HG02973 (cell line): ENCODE measurements around the gene GRAMD1B.

Source experiments
- ATAC-seq: cut with Tn5 transposase; IDR thresholded peaks from one replicate; pipeline ENCODE4 v1.9.1; 2021; ENCODE audit warnings: moderate library complexity; ENCODE audit not compliant: unreplicated experiment

GRAMD1B gene

DNA sequence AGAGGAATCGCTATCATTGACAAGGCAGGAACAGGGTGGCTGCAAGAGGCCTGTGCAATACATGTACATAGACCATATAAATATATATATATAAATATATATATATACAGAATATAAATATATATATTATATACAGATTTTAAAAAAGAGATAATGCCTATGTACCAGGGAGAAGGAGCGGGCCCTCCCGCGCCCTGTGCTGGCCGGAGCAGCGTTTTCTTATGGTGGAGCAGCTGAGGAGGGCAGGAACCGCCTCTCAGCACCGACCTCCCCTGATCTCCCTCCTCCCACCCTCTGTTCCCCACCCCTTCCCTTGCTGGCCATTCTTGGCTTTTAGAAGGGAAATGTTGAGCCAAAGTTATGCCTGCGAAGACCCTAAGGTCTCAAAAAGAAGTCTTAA lies 192.5 kb downstream of the GRAMD1B start:
- ATAC-seq = no peak

DNA sequence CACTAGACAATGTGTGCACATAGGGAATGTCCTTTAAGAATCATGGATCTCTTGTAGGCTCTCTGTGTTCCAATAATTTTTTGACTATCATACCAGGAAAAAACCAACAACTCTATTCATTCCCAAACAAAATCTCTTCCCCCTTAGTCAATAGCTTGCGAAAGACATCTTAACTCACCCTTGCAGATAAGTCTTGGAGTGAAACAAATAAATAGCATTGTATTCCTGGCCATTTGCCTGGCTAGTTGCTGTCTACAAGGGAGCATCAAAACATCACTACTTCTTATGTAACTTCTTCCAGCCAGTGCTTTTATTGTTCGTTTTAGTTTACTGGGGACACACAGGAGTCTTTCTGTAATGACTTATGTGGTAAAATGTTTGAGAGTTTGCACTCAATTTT lies 194.9 kb downstream of the GRAMD1B start:
- no peak for ATAC-seq

DNA sequence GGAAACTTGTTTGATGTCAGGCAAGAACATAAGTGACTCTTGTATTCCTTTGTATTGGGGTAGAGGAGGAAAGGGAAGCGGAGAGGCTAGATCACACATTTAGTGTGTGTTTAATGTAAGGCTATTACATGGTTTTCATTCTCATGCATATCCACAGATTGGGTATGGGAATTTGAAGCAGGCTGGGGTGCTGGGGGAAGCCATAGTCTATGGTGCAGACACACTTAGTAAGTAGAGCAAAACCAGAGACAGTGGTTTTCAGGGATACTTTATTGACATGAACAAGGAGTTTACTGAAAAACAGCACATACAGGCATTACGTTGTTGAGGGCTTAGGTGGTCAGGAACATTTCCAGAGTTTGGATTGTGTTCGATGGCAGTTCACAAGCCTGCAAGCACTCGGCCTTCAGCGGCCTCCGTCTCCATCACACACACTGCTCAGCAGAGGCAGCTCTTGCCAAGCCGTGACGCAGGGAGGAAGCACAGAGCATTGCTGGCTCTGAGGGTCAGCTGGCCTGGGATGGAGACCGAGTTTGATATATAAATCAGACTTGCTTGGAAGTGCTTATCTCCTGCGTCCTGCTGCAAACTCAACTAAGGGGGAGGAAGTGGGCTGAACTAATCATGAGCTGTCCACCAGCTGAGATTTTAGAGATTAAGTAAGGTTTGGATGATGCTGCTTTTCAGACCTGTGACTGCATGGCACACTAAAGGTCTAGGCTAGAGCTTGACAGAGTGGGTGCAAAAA lies 199.0 kb downstream of the GRAMD1B start:
- ATAC-seq = no peak

DNA sequence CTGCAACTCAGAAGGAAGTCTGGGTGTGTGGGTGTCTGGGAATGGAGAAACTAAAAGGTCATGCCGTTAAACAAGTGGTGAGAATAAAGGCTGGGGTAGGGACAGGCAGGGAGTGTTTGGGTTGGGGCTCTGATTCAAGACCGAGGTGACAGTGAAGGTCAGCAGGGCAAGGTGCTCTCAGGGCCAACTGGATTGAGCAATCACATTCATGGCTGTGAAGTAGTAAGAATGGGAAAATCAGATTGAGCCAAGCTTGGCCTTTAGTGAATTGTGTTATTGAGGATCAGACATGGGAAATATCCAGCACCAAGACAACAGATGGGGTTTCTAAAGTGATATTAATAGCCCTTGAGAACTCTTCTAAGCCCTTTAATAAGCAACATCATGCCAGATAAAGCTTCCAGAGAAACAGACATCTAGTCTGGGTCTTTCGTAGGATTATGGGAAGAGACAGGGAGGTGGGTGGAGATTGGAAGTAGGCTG lies 200.1 kb downstream of the GRAMD1B start:
- no peak for ATAC-seq

DNA sequence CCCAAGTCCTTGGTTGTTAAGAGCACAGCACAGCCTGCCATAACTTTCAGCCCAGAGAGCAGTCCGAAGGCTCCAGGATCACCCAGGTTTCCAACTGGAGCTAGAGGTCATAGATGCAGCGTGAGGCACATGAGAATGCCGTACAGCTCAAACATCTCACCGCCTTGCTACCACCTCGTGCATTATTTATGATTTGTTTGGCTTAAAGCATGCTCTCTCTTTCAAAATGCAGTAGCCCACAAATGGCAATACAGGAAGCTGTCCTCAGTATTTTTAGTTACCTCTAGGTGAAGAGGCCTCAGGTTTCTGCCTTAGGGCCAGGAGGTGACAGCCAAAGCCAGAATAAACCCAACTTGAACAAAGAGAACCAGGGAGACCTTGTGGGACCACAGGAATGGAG lies 210.0 kb downstream of the GRAMD1B start:
- ATAC-seq = no peak

DNA sequence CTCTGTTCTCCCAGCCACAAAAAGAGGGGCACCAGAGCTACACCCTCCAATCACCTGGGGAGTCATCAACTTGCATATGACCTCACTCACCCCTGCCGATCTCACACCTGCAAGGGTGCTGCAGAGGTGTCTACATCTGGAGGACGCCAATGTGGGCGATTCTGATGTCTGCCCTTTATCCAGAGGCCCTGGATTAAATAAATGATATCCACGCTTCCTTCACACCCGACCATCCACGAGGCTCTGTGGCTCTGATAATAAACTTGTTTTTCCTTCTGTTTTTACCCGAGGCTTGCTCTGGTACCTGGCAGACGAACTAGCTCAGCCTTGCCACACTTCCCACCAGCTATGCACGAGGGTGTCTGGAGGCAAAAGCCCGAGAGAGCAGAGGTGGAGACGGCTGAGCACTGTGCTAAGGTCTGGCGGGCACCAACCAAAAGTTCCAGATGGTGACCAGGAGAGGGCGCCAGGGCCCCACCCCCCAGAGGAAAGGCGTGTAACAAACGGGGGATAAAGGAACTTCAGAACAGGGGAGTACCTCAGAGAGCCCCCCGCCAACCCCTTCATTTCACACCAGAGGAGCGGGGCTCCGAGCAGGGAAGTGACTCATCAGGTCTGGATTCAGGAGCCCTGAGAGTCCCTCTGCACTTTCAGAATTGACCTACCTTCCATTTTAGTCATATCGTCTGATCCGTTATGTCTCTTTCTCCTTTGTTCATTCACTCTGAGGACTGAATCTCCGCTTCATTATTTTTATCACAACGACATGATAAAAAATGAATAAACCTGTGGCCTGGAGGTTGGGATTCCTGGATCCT lies 210.8 kb downstream of the GRAMD1B start:
- ATAC-seq = peak; percentile 70

DNA sequence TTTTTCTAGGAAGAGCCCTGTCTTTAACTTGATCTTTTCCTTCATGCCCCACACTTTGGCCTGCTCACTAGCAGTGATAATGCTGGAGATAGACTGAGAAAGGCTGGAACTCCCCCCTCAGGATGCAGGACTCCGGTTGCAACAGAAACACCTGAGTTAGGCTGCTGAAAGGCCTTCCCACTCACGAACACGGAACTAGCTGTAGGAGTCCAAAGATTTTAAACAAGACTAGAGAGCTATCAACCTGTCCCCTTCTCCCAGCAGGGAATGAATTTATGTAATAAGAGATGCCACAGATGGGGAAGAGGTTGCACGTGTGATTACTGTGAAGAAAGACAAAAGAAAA lies 211.4 kb downstream of the GRAMD1B start:
- ATAC-seq = no peak

DNA sequence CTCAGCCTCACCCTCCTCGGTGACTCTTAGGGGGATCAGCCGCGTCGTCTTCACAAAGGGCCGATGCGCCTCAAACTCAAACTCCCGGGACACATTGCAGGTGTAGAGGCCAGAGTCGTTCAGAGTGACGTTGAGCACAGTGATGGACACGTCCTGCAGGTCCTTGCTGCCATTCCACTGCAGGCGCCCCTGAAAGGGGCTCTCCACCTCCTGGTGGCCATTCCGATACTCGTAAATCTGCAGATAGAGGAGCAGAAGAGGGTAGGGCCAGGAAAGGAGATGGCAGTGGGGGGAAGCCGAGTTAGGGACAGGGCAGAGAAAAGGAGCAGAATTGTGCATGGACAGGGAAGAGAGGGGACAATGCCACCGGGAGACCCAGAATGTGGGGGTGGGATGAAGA lies 212.4 kb downstream of the GRAMD1B start:
- ATAC-seq = no peak

DNA sequence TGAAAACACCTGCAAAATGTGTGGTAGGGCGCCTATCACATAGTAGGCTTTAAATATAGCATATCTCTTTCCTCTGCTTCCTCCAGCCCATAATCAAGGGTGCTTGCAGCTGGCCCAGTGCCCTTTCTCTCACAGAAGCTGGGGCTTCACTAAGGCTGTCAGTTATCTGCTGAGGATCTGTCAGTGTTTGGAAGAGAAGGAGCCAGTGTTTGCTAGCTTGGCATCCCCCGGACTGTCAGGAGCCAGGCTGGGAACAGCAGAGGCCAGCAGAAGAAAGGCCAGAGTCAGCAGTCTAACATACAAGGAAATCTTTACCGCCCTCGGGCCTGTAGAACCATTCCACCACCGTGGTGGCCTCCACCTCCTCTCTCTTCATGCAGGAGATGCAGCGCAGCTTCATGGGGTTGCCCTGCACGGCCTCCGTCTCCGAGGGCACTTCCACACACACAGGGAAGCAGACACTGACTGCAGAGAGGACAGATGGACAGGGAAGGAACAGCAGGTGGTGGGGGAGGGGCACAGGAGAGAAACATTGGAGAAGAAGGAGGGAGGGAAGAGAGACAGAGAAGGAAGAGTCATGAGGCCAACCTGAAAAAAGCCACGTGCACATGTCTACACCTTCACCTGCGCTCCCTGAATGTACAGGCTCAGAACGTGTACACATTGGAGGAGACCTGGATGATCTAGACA lies 215.4 kb downstream of the GRAMD1B start:
- no peak for ATAC-seq

DNA sequence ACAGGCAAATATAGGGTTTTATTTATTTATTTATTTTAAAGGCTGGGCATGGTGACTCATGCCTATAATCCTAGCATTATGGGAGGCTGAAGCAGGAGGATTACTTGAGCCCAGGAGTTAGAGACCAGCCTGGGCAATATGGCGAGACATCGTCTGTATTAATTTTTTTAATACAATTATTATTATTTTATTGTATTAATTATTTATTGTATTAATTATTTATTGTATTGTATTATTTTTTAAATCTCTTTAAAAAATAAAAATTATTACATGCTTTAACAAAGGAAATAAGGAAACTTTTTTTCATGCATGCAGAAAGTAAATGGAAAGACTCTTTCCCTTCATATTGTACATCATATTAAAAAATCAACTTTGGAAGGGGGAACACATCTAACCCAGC lies 220.8 kb downstream of the GRAMD1B start:
- ATAC-seq = no peak

DNA sequence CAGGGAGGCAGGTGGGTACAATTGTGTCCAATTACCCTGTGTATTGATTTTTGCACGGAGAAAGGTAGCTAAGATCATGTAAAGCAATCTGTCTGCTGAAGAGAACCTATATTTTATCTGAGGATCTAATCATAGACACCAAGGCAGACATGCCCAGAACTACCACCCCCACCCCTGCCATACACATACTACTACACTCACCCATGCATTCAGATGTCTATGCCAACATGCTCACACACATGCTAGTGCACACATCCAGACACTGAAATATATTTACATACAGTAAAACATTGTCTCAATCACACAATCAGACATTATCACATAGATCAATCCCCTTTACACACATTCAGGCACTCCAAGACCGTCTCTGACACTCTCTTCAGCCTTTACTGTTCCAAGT lies 222.5 kb downstream of the GRAMD1B start:
- ATAC-seq = no peak

DNA sequence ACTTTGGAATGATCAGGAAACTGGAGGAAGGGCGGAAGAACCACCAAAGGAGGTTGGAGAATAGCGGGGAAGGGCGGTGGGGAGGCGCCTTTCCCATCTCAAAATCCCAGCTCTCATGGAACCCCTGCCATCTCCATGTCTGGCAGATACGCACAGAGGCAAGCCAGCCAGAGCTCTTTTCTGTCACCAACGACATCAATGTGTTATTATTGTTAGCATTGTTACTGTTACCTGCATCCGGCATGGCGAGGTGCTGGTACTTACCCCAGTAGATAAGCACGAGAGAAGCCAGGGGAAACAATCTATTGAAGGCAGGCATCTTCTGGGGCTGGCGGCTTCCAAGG lies 223.4 kb downstream of the GRAMD1B start:
- no peak for ATAC-seq

DNA sequence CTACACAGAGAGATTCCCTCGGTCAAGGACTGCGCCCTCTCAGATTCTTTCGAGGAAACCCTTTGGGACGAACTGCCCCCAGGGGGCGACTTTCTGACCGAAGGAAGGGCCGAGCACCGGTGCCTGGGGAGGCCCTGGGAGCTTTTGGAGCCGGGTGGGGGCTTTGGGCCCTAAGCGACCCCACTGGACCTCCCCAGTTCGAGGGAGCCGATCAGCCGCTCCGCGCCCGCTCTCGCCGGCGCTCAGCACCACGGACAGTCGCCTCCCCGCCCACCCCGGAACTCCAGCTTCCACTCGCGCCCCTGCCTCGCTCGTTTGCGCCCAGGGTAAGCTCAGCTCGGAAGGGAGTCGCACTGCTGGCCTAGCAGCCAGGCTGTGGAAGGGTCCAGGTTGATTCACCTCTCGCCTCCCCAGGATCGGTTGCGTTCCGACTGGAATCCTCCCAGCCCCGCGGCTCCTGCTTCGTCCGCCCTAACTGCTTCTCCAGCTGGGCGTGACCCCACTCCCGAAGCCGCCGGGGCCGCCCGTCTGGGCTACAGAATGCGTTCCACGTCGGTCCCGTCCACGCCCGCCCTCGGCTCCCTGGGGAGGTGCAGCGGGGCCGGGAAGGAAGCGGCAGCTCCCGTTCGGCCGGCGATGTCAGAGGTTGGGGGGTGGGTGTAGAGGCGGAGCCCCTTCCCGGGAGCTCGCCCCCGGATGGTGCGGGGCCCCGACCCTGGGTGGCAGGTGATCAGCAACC lies 223.9 kb downstream of the GRAMD1B start:
- ATAC-seq = no peak

DNA sequence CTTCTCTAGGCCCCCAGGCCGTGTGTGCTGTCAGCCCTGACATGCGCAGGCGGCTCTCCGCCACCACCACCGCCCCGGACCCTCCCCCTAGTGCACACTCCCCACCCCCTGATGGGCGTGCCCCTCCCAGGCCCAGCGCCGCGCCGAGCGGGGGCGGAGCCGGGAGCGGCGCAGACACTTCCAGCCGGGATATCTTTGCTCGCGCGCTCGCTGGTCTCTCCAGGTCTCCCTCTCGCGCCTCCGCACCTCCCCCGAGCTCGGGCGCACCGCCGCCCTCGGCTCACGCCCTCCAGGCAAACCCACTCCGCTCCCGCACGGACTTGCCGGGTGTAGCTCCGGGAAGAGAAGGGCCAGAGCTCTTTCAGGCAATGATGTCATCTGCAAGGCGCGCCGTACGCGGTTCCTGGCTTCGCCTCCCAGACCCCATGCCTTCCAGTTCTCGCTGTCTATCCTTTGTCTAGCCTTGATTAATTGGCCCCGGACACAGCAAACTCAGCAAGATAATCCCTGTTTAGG lies 224.6 kb downstream of the GRAMD1B start, which contains the start of gene SCN3B:
TSS of gene SCN3B (minus strand) at position 59 of the 516 bp plus-strand sequence. CDS start 823 bp downstream, outside the sequence.
- ATAC-seq = no peak

DNA sequence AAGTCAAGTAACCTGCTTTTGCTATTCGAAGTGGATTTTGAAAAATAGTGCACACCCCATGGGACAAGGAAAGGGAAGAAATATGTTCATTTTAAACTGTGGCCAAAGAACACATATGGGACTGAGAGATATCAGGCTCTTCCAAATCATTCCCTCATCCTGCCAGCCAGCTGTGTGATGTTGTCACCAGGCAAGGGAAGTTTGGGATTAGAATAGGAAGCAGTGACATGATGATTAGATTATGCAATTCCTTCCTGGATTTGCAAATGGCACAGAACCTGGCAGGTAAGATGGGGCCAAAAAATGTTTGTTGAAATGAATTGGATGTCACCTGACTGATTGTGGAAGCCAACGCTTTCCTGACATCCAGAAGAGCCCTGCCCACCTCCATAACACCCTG lies 229.2 kb downstream of the GRAMD1B start:
- ATAC-seq = no peak

DNA sequence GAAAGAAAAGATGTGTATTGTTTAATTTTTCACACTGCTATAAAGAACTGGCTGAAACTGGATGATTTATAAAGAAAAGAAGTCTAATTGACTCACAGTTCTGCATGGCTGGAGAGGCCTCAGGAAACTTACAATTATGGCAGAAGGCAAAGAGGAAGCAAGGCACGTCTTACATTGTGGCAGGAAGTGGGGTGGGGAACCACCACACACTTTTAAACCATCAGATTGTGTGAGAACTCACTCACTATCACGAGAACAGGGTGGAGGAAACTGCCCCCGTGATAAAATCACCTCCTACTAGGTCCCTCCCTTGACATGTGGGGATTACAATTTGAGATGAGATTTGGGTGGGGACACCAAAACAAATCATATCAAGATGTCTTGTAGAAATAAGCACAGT lies 229.9 kb downstream of the GRAMD1B start:
- peak; percentile 92 for ATAC-seq

DNA sequence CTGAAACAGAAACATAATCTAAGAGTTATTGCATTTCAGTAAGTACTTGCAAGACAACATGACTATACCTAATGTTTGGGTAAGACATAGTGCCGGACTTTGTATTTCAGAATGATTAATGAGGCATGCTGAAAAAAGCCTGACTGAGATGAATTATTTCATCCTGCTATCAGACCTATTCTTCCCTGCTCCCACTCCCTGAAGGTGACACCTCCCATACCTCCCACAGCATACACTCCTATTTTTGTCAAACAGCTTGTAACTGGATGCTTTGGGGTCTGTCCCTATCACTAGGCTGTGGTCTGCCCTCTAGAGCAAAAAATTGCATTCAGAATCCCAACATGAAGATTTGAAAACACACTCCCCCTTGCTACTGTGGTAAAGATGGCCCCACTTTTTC lies 235.2 kb downstream of the GRAMD1B start:
- no peak for ATAC-seq

DNA sequence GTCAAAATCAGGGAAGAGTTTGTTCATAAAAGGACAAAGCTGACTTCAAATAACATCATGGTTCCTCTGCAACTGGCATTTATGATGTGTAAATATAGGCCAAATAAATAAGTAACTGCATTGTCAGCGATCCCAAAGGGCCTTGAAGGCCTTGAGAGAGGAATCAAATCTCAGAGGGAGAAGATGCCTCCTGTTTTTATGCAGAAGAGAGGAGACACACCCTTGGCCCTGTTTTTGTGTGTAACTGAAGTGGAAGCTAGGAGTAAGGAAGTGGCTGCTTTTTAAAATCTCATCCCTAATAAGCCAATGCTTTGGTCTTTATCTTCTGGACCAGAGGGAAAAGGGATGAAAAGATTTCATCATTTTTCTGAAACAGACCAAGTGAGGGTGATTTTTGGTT lies 240.0 kb downstream of the GRAMD1B start:
- no peak for ATAC-seq

DNA sequence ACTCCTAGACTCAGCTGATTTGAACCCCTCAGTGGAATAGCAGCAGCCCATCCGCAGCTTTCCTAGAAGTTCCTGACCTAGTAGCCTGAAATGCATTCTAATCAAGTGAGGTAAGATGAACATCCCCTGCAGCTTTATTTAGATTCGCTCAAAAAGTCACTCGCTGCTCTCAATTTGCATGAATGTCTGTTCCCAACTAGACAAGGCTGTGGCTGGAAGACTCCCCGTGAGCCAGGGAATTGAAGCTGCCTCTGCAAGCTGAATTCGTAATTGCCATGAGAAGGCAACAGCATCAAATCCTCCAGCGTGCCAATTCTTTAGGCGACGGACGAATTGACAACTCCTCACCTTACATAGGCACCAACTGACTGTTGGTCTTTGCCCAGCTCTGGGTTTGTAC lies 241.5 kb downstream of the GRAMD1B start:
- no peak for ATAC-seq

DNA sequence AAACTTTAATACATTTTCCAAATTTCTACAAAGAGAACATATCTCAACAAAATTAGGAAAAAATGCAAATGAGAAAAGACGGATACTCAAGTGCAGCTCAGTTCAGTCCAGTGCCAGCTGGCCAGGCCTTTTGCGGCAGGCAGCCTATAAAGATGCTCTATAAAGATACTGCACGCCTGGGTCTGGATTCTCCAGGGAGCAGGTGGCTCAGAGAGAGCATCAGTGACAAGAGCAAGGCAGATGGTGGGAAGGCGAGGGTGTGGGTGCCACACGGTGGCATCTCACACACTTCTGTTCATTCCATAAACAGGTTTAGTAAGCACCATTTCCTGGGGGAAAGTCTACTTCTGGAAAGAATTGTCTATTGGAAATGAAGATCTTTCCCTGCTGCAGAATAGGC lies 242.5 kb downstream of the GRAMD1B start:
- ATAC-seq = no peak

DNA sequence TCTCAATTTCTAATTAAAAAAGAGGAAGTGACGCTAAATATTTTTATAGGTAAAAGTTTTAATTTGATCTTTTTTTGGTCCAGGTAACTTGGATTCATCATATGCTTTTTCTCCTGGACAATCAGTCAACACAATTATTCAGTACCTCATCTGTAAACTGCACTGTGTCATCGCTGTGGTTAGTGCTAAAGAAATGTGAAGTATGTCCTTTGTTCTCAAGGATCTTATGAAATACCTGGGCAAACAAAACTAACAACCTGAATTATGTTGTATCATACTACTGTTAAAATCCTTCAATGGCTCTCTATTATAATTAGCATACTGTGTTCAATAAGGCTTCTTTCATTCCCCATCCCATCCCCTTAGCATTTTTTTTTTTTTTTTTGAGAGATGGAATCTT lies 244.2 kb downstream of the GRAMD1B start:
- ATAC-seq = no peak
